Endometrial microvascular endothelial cells (primary cell): ENCODE measurements around the gene CDYL2. TPM values are rescaled to one million over a fixed set of nuclear protein-coding genes. Genes with fewer than 3 reads are reported as not detected.
"Not testable (repeated sequence)": the region's sequence is repeated elsewhere in the genome, so short reads cannot be mapped to it uniquely, and the experiment has no call there.

ENCODE experiments used
- in situ Hi-C: cut with HindIII; loops from 2 replicates; pipeline ENCODE4 v1.10.0; 2017; ENCODE audit warnings: low sequenced_read_pairs, low pct_unique_long_range_greater_than_20kb; ENCODE audit errors: inconsistent ontology term
- total RNA-seq: library from RNA; depleted of rRNA; stranded (reverse); fragments of >200 nt; gene quantifications from one replicate; pipeline ENCODE4 v1.2.3, GENCODE V29; 2015; ENCODE audit errors: inconsistent ontology term

Gene CDYL2
- total RNA-seq, 1 donor from 2014 or later: 17.6 TPM

GRCh38 chr16:80815278-80815677 lies 10.9 kb upstream of the CDYL2 start:
- in situ Hi-C loops: not testable (repeated sequence)

- in situ Hi-C loops: no loop called here
Measured at GRCh38 chr16:80812593-80812992, 8.2 kb upstream of the CDYL2 start.

- in situ Hi-C loops: no loop called here
Measured at GRCh38 chr16:80809366-80809765, 5.0 kb upstream of the CDYL2 start.

- in situ Hi-C loops: no loop called here
Measured at GRCh38 chr16:80807906-80808305, 3.5 kb upstream of the CDYL2 start.

- in situ Hi-C loops: no loop called here
Measured at GRCh38 chr16:80806927-80807340, 2.5 kb upstream of the CDYL2 start.

GRCh38 chr16:80806289-80806688 lies 1.9 kb upstream of the CDYL2 start:
- in situ Hi-C loops: no loop called here

DNA sequence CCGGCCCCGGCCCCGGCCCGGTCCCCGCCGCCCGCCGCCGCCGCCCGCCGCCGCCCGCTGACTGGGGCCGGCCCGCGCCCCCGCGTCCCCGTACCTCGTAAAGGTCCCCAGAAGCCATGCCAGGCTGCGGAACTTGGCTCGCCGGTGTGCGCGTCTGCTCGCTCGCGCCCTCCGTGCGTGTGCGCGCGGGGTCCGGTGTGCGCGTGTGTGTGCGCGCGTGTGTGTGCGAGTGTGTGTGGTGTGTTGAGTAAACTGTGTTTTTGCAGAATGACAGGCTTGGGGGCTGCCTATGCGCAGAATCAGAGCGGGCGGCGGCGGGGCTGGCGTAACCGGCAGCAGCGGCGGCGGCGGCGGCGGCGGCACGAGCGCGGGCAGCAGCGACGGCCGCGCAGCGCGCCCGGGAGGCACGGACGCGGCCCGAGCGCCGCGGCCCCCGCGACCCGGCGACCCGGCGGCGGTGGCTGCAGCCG lies 307 bp downstream of the CDYL2 start:
- in situ Hi-C loops: no loop called here

DNA sequence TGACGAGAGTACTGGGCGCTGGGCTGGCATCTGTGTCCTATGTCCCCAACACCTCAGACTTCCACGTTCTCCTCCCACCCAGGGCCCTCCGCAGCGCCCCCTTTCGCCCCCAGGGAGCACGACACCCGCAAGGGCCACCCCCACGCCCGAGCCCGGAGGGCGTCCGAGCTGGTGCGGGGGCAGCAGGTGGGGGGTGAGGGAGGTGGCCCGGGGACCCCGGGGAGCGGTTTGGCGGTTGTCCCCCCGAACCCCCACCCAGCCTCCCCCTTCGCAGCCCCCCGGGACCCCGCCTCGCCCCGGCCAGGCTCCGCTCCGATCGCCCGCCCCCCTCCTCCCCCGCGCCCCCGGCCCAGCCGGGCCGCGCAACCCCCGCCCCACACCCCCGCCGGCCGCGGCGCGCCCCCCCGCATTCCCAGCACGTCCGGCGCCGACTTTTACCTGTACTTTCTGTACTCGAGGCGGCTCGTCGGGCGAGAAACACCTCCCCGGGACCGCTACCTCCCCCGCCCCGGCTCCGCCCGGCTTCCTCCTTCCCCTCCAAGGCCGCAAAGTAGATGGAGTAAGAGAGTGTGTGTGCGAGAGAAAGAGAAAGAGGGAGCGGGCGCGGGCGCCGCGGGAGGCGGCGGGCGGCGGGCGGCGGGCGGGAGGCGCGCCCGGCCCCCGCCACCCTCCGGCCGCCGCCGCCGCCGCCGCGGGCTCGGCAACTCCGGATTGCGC lies 901 bp downstream of the CDYL2 start:
- in situ Hi-C loops: no loop called here

DNA sequence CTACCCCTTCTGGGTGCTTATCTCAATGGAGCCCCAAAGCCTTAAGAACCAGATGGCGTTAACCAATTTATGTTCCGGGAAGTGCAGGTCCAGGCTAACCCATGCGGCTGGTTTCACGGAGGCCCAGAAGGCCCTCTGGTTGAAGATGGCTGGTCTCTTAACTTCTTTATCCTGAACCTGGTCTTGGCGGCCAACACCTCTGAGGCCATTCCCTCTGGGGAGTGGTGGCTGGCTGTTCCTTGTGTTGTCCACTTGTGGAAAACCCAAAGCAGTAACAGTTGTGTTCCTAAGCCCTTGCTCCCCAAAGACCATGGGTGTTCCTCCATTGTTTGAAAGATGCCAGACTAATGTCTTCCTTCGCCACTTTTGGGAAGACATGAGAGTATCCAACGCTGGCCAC lies 1.5 kb downstream of the CDYL2 start:
- in situ Hi-C loops: no loop called here

- in situ Hi-C loops: no loop called here
Measured at GRCh38 chr16:80802138-80802537, 2.3 kb downstream of the CDYL2 start.

GRCh38 chr16:80794071-80794470 lies 10.3 kb downstream of the CDYL2 start:
- in situ Hi-C loops: no loop called here

GRCh38 chr16:80792031-80792430 lies 12.4 kb downstream of the CDYL2 start:
- in situ Hi-C loops: no loop called here

DNA sequence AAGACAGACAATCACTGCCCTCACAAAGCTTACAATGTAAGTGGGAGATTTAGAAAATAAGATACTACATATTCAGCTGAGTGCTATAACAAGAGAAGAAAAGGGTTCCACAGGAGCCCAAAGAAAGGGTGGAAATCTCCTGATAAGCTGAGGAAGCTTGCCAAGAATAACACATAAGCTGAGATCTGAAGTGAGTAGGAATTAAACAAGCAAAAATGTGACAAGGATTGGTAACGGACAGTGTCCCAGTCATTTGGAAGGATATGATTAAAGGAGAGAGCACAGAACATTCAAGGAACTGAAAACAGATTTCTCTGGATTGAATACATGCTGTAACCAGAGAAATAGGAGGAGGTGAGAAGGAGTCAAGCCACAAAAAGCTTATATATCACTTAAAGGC lies 13.0 kb downstream of the CDYL2 start:
- in situ Hi-C loops: no loop called here

DNA sequence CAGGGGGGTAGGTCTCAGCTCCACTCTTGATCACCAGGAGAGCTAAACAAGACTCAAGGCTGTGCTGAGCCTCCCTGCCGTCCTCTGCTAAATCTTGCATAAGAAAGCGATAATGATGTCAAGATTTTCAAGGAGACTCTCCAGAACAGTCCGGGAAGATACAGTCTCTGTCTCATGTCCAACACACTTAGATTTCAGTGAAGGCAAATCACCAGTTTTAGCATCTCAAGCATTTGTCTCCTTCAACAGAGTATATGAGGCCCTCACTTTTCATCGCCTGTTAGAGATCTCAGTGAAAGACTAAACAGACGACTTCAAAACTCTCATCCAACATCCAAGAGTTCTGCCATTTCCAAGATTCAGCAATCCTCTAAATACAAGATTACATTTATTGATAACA lies 13.6 kb downstream of the CDYL2 start:
- in situ Hi-C loops: no loop called here

DNA sequence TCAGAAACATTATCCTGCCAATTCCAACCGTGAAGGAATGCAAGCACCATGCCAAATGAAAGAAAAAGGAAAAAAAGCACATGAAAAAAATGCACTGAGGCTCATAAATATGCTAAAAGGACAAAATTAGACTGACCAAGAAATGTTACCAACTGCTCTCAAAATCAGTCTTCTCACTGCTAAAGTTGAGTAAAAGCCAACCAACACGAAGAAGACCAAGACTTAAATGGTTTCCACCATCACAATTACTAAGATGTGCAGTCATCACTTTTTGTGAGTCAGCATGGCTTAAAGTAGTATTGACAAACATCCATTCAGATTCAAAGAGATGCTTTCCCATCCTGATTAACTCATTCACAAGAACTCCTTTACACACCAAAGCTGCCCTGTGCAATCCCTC lies 16.4 kb downstream of the CDYL2 start:
- in situ Hi-C loops: no loop called here

DNA sequence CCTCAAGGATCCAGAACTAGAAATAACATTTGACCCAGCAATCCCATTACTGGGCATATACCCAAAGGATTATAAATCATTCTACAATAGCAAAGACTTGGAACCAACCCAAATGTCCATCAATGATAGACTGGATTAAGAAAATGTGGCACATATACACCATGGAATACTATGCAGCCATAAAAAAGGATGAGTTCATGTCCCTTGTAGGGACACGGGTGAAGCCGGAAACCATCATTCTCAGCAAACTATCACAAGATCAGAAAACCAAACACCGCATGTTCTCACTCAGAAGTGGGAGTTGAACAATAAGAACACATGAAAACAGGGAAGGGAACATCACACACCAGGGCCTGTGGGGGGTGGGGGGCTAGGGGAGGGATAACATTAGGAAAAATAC lies 17.8 kb downstream of the CDYL2 start:
- in situ Hi-C loops: not testable (repeated sequence)

- in situ Hi-C loops: no loop called here
Measured at GRCh38 chr16:80784951-80785350, 19.4 kb downstream of the CDYL2 start.

- in situ Hi-C loops: no loop called here
Measured at GRCh38 chr16:80778703-80779102, 25.7 kb downstream of the CDYL2 start.

DNA sequence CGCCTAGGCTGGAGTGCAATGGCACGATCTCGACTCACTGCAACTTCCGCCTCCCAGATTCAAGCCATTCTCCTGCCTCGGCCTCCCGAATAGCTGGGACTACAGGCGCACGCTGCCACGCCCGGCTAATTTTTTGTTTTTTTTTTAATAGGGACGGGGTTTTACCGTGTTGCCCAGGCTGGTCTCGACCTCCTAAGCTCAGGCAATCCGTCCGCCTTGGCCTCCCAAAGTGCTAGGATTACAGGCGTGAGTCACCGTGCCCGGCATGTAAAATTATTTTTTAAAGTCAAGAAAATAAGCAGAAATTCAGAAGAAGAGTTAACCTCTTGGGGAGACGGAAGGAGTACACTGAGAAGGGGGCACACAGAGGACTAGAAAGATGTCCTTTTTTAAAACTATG lies 27.5 kb downstream of the CDYL2 start:
- in situ Hi-C loops: no loop called here

GRCh38 chr16:80775450-80775849 lies 28.9 kb downstream of the CDYL2 start:
- in situ Hi-C loops: no loop called here

- in situ Hi-C loops: no loop called here
Measured at GRCh38 chr16:80766798-80767197, 37.6 kb downstream of the CDYL2 start.
